H1 (cell line): Measurements from ENCODE around the gene HECTD4. TPM values are rescaled to one million over a fixed set of nuclear protein-coding genes. Genes with fewer than 3 reads are reported as not detected.

Source experiments
- polyA plus RNA-seq, 7 experiments: library from polyadenylated mRNA; depleted of rRNA in 3 of 7; stranded (reverse) in 5 of 7; unstranded in 2 of 7; fragments of >200 nt in 5 of 7; fragments of 200-250 nt in 2 of 7; gene quantifications; 1 replicate in 5 of 7; 2 replicates in 1 of 7; 4 replicates in 1 of 7; pipeline versions ENCODE4 v1.2.1 to v1.2.3, GENCODE V29; 2011 to 2013; ENCODE audit warnings: missing spikeins in 2 of 7, mixed read lengths in 2 of 7
- total RNA-seq: library from RNA; stranded (reverse); fragmentation: NEBNext Ultra II Directional; extraction: Animal tissue kit (Norgen Biotek cat#: 25700); gene quantifications from 2 replicates; pipeline ENCODE4 v1.2.1, GENCODE V29; 2021
- TF ChIP-seq, protein P1 (sequence below): IDR thresholded peaks from 2 replicates; pipeline ENCODE4 v1.6.1; 2011; ENCODE audit warnings: low read depth, mild to moderate bottlenecking, low read length; ENCODE audit not compliant: insufficient read depth

HECTD4 gene
- total and polyA plus RNA-seq, 2 of the 8 experiments (the other 6 are each of a cell fraction or from before 2014, with no cell fraction given) = 6.5 to 33.7 TPM

DNA sequence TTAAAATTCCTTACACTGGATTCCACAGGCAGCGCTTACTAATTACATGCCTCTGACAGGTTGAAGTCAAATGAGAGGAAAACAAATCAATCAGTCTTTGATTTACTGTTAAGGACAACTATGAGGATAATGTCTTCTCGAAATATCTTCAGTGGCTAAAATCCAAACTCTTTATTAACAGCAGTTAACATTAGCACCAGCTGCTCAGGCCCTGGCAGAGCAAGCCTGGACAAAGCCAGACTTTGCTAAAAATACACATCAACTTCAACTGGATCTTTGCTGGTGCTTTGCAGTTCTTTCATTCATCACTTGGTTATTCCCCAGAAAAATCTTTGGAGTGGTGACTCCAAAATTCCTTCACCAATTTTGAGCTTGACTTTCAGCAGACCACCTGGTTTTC is 98.7 kb downstream of the HECTD4 start (continued):
- TF ChIP-seq, protein P1, sequence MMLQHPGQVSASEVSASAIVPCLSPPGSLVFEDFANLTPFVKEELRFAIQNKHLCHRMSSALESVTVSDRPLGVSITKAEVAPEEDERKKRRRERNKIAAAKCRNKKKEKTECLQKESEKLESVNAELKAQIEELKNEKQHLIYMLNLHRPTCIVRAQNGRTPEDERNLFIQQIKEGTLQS = no peak
